Ammon's horn (tissue), 1 donor: Measurements from ENCODE around the gene MACC1.
"Not testable (repeated sequence)": the region's sequence is repeated elsewhere in the genome, so short reads cannot be mapped to it uniquely, and the experiment has no call there.

Experiments
- DNase-seq: peaks from one replicate; pipeline ENCODE4 v3.0.0-alpha.2; 2016; ENCODE audit warnings: low spot score

The MACC1 gene

GRCh38 chr7:20207811-20208210 lies 9.4 kb downstream of the MACC1 start:
- not testable (repeated sequence) for DNase-seq

GRCh38 chr7:20206104-20206896 lies 10.9 kb downstream of the MACC1 start:
- no peak for DNase-seq

- DNase-seq: no peak
These were observed 13.9 kb downstream of the MACC1 start for GRCh38 chr7:20203316-20203715.

DNA sequence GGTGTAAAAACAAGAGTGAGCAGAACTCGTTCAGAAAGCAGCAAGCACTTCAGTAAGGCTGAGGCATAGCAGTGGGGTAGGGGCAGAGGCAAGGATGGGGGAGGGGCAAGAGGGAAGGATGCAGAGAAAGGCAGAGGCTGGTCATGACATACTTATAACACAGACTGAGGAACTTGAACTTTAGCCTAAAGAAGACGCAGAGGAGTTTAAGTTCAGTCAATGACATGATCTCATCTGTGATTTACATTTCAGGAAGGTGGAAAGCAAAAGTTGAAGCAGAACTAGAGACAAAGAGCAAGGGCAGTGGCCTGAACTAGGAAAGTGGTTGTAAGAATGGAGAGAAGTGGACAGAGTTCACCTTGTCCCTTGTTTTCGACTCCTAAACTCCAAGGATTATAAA lies 15.8 kb downstream of the MACC1 start:
- DNase-seq: peak; percentile 15

DNA sequence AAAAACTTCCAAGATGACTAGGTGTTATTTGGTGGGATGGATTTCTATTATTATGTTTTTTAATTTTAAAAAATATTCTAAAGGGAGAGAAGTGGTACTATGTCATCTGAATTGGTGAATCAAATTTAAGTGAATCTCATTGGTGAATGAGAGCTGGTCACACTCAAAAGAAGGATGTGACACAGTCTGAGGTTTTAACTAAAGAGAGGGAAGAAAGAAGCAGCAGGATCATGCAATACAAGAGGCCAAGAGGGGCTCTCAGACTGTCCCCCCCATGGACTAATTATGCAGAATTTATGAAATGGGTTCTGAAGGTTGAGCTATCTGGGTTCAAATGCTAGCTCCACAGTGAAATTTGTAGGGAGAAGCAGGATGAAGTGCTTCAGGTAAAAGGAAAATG lies 16.2 kb downstream of the MACC1 start:
- no peak for DNase-seq

- no peak for DNase-seq
These were observed 16.8 kb downstream of the MACC1 start for GRCh38 chr7:20200361-20200760.

DNA sequence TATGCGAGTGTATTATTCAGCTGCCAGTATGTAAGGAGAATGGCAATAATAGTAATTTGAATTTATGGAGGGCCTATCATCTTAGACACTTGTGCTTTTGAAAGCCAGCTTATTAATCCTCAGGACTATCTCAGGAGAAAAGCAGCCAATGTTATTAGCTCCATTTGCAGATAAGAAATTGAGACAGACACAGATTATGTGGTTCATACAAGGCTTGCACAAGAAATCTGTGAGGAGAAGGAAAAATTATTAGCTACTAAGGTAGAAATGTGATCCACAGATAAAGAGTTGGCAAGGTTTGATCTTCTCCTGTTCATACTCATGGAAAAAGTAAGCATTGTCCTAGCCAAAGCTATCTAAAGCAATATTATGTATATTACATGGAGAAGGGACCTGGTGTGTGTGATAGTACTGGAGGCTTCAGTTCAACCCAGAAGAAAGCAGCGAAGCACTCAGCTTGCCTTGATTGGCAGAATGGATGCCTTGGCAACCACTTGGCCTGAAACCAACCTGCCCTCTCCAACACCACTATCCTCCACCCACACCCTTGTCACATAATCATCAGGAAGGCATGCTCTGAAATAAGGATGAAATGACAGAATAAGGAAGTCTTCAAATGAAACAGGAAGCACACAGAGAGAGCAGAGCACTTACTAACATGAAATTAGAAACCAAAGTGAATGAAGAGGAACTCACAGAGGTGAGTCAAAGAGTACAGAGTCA lies 18.0 kb downstream of the MACC1 start:
- peak; percentile 77 for DNase-seq

GRCh38 chr7:20198260-20198659 lies 18.9 kb downstream of the MACC1 start:
- DNase-seq: no peak

DNA sequence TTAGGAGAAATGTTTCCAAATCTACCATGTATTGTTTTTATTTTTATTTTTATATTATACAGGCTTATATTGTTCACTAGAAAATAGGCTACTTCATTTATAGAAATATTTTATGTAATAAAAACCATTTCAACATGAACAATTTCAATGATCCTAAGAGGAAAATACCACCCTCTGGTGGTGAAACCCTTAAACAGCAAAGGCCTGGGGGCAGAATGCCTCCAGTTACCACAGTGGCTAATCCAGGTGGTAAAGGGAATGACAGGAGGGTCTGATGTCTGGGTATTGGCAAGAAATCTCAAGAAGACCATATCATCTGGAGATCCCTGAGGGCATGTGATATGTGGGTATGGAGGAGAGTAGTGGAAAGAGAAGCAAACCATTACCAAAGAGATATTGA lies 19.3 kb downstream of the MACC1 start:
- DNase-seq: no peak

DNA sequence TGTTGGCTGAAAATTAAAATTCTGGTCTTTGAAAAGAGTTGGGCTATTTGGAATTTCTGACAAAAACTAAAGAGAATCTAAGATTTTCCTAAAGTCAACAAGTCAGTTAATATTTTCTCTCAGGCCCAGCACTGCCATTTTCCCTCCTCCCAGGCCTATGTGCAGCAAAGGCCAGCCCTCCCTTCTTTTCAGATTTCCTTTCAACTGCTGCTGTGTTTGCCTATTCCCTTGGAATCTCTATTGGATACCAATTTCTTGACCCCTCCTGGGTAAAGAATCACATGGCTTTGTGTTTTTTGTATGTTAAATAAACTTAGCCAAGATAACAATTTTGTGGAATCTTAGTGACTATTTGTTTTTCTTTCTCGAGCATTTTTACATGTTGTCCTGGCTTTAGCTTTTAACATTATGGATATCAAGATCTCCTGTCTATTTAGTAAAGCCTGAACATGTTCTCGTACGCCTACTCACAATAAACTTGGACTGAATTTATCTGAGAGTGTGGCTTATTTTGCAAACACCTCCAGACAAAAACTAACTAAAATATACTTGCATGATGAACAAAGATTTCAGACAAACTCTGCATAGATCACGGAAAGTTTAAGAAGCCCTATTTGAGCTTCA lies 19.9 kb downstream of the MACC1 start:
- no peak for DNase-seq

- no peak for DNase-seq
These were observed 22.7 kb downstream of the MACC1 start for GRCh38 chr7:20194343-20194995.

DNA sequence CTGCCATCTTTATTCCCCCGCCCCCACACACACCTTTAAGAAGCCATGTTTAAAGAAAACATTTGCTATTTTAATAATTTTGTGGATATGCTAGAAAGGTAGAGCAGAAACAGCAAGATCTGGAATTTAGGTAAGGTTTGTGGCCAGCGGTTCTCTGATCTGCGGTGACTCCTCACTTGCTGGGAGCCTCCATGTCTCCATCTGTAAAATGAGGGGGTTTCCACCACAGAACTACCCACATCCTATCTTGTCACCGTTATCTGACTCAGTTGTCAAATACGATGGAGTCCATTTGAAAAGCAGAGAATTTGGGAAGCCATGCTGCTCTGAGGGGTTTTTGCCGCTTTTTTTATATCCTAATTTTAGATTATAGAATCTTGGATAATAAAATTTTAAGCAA lies 23.3 kb downstream of the MACC1 start:
- no peak for DNase-seq

GRCh38 chr7:20193242-20193777 lies 23.9 kb downstream of the MACC1 start:
- no peak for DNase-seq

DNA sequence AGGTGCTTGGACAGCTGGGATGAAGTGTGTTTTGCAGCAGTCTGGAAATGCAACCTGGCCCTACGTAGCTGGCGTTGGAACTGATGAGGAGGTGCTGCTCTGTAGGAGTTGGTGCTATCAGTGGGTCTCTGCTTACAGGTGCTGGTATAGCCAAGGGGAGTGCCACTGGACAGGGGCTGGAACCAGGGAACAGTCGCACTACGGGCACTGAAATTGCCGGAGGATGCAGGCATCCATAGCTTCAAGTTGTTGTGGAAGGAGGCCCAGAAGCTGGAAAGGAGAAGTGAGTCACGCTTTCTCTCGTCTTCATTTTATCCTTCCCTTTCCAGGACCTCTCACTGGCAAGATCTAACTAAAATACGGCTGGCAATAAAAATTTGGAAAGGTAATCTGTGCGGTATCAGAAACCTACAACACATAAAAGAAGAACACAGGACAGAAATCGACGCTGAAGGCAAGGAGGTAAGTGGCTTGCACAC lies 25.8 kb downstream of the MACC1 start:
- no peak for DNase-seq

GRCh38 chr7:20190560-20191390 lies 26.4 kb downstream of the MACC1 start:
- DNase-seq: no peak

DNA sequence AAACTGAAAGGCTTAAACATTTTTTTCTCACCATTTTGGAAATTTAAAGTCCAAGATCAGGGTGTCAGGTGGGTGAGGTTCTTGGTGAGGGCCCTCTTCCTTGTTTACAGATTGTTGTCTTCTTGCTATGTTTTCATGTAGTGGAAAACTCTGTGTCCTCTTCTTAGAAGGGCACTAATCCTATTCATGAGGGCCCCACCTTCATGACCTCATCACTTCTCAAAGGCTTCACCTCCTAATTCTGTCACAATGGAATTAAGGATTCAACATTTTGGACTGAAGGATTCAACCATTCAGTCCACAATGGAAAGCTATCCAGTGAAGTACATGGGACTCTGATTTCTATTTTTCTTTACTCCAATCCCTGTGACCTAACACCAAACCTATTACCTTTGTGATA lies 27.3 kb downstream of the MACC1 start:
- DNase-seq: no peak

GRCh38 chr7:20188567-20188966 lies 28.6 kb downstream of the MACC1 start:
- no peak for DNase-seq

GRCh38 chr7:20187850-20188249 lies 29.3 kb downstream of the MACC1 start:
- not testable (repeated sequence) for DNase-seq

- DNase-seq: no peak
These were observed 31.2 kb downstream of the MACC1 start for GRCh38 chr7:20185988-20186387.

DNA sequence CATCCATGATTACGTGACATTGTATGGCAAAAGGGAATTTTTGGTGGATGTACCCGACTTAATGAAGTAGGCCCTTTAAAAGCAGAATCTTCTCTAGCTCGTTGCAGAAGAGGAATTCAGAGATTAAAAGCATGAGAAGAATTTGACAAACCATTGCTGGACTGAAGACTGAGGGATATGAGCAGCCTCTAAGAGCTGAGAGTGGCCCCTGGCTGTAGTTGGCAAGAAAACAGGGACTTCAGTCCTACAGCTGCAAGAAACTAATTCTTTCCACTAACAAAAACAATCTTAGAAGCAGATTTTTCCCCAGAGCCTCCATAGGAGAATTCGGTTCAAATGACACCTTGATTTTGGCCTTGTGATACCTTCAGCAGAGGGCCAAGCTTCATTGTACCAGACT lies 34.1 kb downstream of the MACC1 start:
- no peak for DNase-seq

- no peak for DNase-seq
These were observed 40.5 kb downstream of the MACC1 start for GRCh38 chr7:20176578-20177242.
